K562 (cell line): ENCODE measurements around the gene ARHGEF10L. TPM values are rescaled to one million over a fixed set of nuclear protein-coding genes. Genes with fewer than 3 reads are reported as not detected.
"Not testable (repeated sequence)": the region's sequence is repeated elsewhere in the genome, so short reads cannot be mapped to it uniquely, and the experiment has no call there.

ENCODE experiments used
- ATAC-seq: fragments of 200-7000 bp; cut with Tn5 transposase; 3 replicates; pipeline ENCODE4 v1.9.1; 2020; ENCODE audit warnings: moderate library complexity
- BruUV-seq: library from RNA; stranded (reverse); fragments of 400-500 nt; replicated peaks from 2 replicates; lab custom pipeline; 2021; lab: Mats Ljungman, UMichigan
- CTCF ChIA-PET: fragments of 300-600 bp; formaldehyde crosslinking; extraction: SDS; loops from one replicate; lab custom pipeline; 2021; ENCODE audit warnings: low intra/inter-chr PET ratio; lab: Yijun Ruan, JAX
- POLR2A ChIA-PET: fragments of 300-600, 350-650 bp; sonication (Branson Sonifier 250); formaldehyde crosslinking; extraction: SDS; loops from one replicate; lab custom pipeline; 2021; ENCODE audit warnings: antibody characterized with exemption, inconsistent platforms; lab: Yijun Ruan, JAX
- DNase-seq, 4 experiments: peaks; one replicate each; pipeline versions ENCODE4 v3.0.0 to v3.0.0-alpha.2; 2011 to 2018; ENCODE audit warnings: low spot score in 3 of 4, mixed read lengths in 3 of 4; ENCODE audit errors: extremely low read depth in 1 of 4
- FAIRE-seq: peaks from 2 replicates; lab custom pipeline; 2011; peaks lifted over from hg19 to GRCh38; lab: Jason Lieb, UNC
- H2AFZ ChIP-seq: 2 replicates; pipeline ENCODE4 v1.6.0; 2011; ENCODE audit warnings: low read depth, low read length, control low read depth, inconsistent platforms
- H3K27ac ChIP-seq: fragments of 200-600 bp; 3 replicates; pipeline ENCODE4 v1.8.0; 2011; ENCODE audit warnings: low read depth, mild to moderate bottlenecking, control low read depth, inconsistent platforms, low read length, moderate library complexity, mixed read lengths; ENCODE audit errors: extremely low read depth
- H3K27me3 ChIP-seq, 2 experiments: fragments of 300-600 bp in 1 of 2; 2 replicates in 1 of 2; 3 replicates in 1 of 2; pipeline versions ENCODE4 v1.6.0 to v1.8.0; 2011; ENCODE audit warnings: inconsistent platforms in 2 of 2, low read length in 2 of 2, mild to moderate bottlenecking in 1 of 2, mixed read lengths in 1 of 2, moderate library complexity in 1 of 2; ENCODE audit not compliant: control insufficient read depth in 2 of 2, insufficient read depth in 2 of 2
- H3K36me3 ChIP-seq: fragments of 300-600 bp; 3 replicates; pipeline ENCODE4 v1.8.0; 2011; ENCODE audit warnings: mild to moderate bottlenecking, low read length, inconsistent platforms; ENCODE audit not compliant: control insufficient read depth, insufficient read depth
- H3K4me1 ChIP-seq, 2 experiments: fragments of 200-600 bp in 1 of 2; replicated peaks in 1 of 2; 2 replicates in 1 of 2; 3 replicates in 1 of 2; pipeline versions ENCODE4 v1.5.1 to v1.8.0; 2011; ENCODE audit warnings: inconsistent platforms in 2 of 2, low read length in 2 of 2, mild to moderate bottlenecking in 1 of 2, mixed read lengths in 1 of 2, moderate library complexity in 1 of 2; ENCODE audit not compliant: control insufficient read depth in 2 of 2, insufficient read depth in 2 of 2
- H3K4me2 ChIP-seq: 2 replicates; pipeline ENCODE4 v1.6.1; 2011; ENCODE audit warnings: low read length, control low read depth, inconsistent platforms, mixed read lengths; ENCODE audit not compliant: insufficient read depth
- H3K4me3 ChIP-seq: fragments of 200-600 bp; sonication (generic), shearing (Covaris generic); 2 replicates; pipeline ENCODE4 v1.5.1; 2016; ENCODE audit warnings: control low read depth, inconsistent platforms
- H3K79me2 ChIP-seq: fragments of 200-600 bp; 3 replicates; pipeline ENCODE4 v1.8.0; 2011; ENCODE audit warnings: low read length, inconsistent platforms; ENCODE audit not compliant: control insufficient read depth, insufficient read depth
- H3K9ac ChIP-seq, 2 experiments: 2 replicates each; pipeline versions ENCODE4 v1.6.0 to v1.6.1; 2011; ENCODE audit warnings: low read depth in 2 of 2, low read length in 2 of 2, control low read depth in 1 of 2, inconsistent platforms in 1 of 2, mild to moderate bottlenecking in 1 of 2, mixed read lengths in 1 of 2; ENCODE audit not compliant: insufficient read depth in 1 of 2
- H3K9me1 ChIP-seq: one replicate; pipeline ENCODE4 v1.6.0; 2011; ENCODE audit warnings: inconsistent platforms, mild to moderate bottlenecking, low read length, moderate library complexity; ENCODE audit not compliant: control insufficient read depth, insufficient read depth
- H3K9me3 ChIP-seq: replicated peaks from 2 replicates; pipeline ENCODE4 v1.5.1; 2011; ENCODE audit warnings: low read depth, low read length, inconsistent platforms; ENCODE audit not compliant: control insufficient read depth, insufficient read depth
- H4K20me1 ChIP-seq: replicated peaks from 2 replicates; pipeline ENCODE4 v1.6.1; 2011; ENCODE audit warnings: low read length, inconsistent platforms, mixed read lengths; ENCODE audit not compliant: control insufficient read depth, insufficient read depth
- EGR1 ChIP-seq: fragments of 450-650 bp; conservative IDR thresholded peaks from 2 replicates; pipeline ENCODE4 v1.6.1; 2017; ENCODE audit warnings: mild to moderate bottlenecking
- WGBS: fragments of 100-300 bp; shearing (Covaris generic); methylation state at CpG from one replicate; pipeline ENCODE4 v1.1.6; 2016; ENCODE audit warnings: low coverage, mixed read lengths; ENCODE audit not compliant: insufficient coverage; ENCODE audit errors: missing lambda C conversion rate; 5-methylcytosine and 5-hydroxymethylcytosine counted together
- in situ Hi-C: fragments of 300-500 bp; cut with MboI; formaldehyde crosslinking; loops from 4 replicates; pipeline ENCODE4 v1.15.0; 2018; ENCODE audit warnings: inconsistent platforms, mixed read lengths
- intact Hi-C: fragments of 100-400 bp; cut with micrococcal nuclease; formaldehyde crosslinking; loops from 2 replicates; pipeline ENCODE4 v1.14.2; 2022
- polyA plus RNA-seq, 8 experiments: library from polyadenylated mRNA; depleted of rRNA in 4 of 8; stranded (reverse) in 5 of 8; unstranded in 3 of 8; fragments of >200 nt; fragmentation: Nextera tagmentation in 2 of 8; fragmentation: Illumina TruSeq in 1 of 8; extraction: Ambion mirVana in 2 of 8; extraction: Trizol in 1 of 8; gene quantifications; 2 replicates each; pipeline versions ENCODE4 v1.2.1 to v1.2.3, GENCODE V29; 2011 to 2014; ENCODE audit warnings: inconsistent platforms in 1 of 8, missing spikeins in 1 of 8
- total RNA-seq, 7 experiments: library from RNA; depleted of rRNA in 6 of 7; stranded (reverse); fragments of >200 nt in 6 of 7; fragmentation: Illumina TruSeq in 2 of 7; extraction: Trizol in 2 of 7; gene quantifications; 2 replicates each; pipeline versions ENCODE4 v1.2.1 to v1.2.3, GENCODE V29; 2011 to 2021; ENCODE audit warnings: low replicate concordance in 1 of 7

The ARHGEF10L gene
- total and polyA plus RNA-seq, 9 of the 15 experiments (the other 6 are each of a cell fraction or from before 2014, with no cell fraction given): 0.09 to 0.13 TPM; not detected in 7

- intact Hi-C loops: loop anchor here (5.0 to 10.0 kb wide), 2 partner anchors 83 to 251 kb away; no protein-coding TSS in a partner anchor
- Histone ChIP-seq H3K9ac (no peak overlapping the region), H3K4me3 (no peak overlapping the region), H4K20me1 (no peaks in the 10 kb centered on the region), H3K9me3 (no peaks in the 10 kb centered on the region), H3K36me3 (no peaks in the 10 kb centered on the region), H3K9me1 (no peaks in the 10 kb centered on the region), H2AFZ (no peak overlapping the region), H3K4me1 (no peaks in the 10 kb centered on the region), H3K27me3 (peaks cover 3 to 27% of the 10 kb centered on the region in 2 experiments; a peak in 4 of 5 replicates), H3K27ac (no peak overlapping the region), H3K79me2 (no peaks in the 10 kb centered on the region), H3K4me2 (no peak overlapping the region)
- CTCF ChIA-PET: interaction anchor here (1.7 kb wide), 1 partner anchor 84 kb away, joined by 4 read pairs; no protein-coding TSS in a partner anchor
- WGBS: 2% methylated on average over 3 of the region's 3 CpGs
- POLR2A ChIA-PET: interaction anchor here (1.3 kb wide), 1 partner anchor 15 kb away, joined by 5 read pairs; no protein-coding TSS in a partner anchor
- BruUV-seq: no TSS peak
- FAIRE-seq: no peak
- DNase-seq: no peak
- in situ Hi-C loops: no loop called here
- no peak for TF ChIP-seq EGR1
- ATAC-seq: no peak
These were observed 206.0 kb downstream of the ARHGEF10L start for GRCh38 chr1:17745479-17745955.

GRCh38 chr1:17746281-17746680, 206.8 kb downstream of the ARHGEF10L start:
- POLR2A ChIA-PET, in situ Hi-C loops, H2AFZ ChIP-seq, H3K9ac ChIP-seq, H3K9me3 ChIP-seq, H3K79me2 ChIP-seq, BruUV-seq, DNase-seq, H3K4me2 ChIP-seq, H3K4me1 ChIP-seq, H3K36me3 ChIP-seq, H4K20me1 ChIP-seq, H3K4me3 ChIP-seq, ATAC-seq, H3K27ac ChIP-seq, H3K9me1 ChIP-seq, FAIRE-seq: not testable (repeated sequence)
- peaks cover 3 to 21% of the 10 kb centered on the region in 2 experiments; a peak in 4 of 5 replicates for H3K27me3 ChIP-seq
- intact Hi-C loops: loop anchor here (5.0 to 10.0 kb wide), 2 partner anchors 84 to 251 kb away; no protein-coding TSS in a partner anchor
- CTCF ChIA-PET: interaction anchor here (1.7 kb wide), 1 partner anchor 84 kb away, joined by 4 read pairs; no protein-coding TSS in a partner anchor
- 0% methylated on average over 2 of the region's 2 CpGs for WGBS
